Activated CD8-positive, alpha-beta memory T cell treated with anti-CD3 and anti-CD28 coated beads, Interleukin-2, amount 10 ng/mL, durations not matched to agents 7 days and 5 days (primary cell): ENCODE results near the gene ROR2. TPM values are rescaled to one million over a fixed set of nuclear protein-coding genes. Genes with fewer than 3 reads are reported as not detected.
"Not testable (repeated sequence)": the region's sequence is repeated elsewhere in the genome, so short reads cannot be mapped to it uniquely, and the experiment has no call there.

Experiments used
- ATAC-seq: fragments of 150-1000 bp; cut with Tn5 transposase; one replicate; pipeline ENCODE4 v1.10.0; 2021; ENCODE audit warnings: moderate library complexity
- CTCF ChIA-PET: fragments of 350-600 bp; sonication (Branson Sonifier 250); formaldehyde crosslinking; loops from one replicate; lab custom pipeline; 2021; ENCODE audit warnings: antibody characterized with exemption; lab: Charles Lee
- DNase-seq: peaks from one replicate; pipeline ENCODE4 v3.0.0-alpha.2; 2020
- H3K27ac Mint-ChIP-seq: one replicate; pipeline ENCODE4 v1.8.0; 2021; ENCODE audit warnings: mild to moderate bottlenecking, mixed read lengths
- H3K27me3 Mint-ChIP-seq: one replicate; pipeline ENCODE4 v1.8.0; 2021; ENCODE audit warnings: mixed read lengths
- H3K36me3 Mint-ChIP-seq: one replicate; pipeline ENCODE4 v1.8.0; 2021; ENCODE audit warnings: mild to moderate bottlenecking, mixed read lengths
- H3K4me1 Mint-ChIP-seq: one replicate; pipeline ENCODE4 v1.8.0; 2021; ENCODE audit warnings: mixed read lengths
- H3K4me3 Mint-ChIP-seq: one replicate; pipeline ENCODE4 v1.8.0; 2021; ENCODE audit warnings: mild to moderate bottlenecking, moderate library complexity, mixed read lengths
- H3K9me3 Mint-ChIP-seq: one replicate; pipeline ENCODE4 v1.8.0; 2022; ENCODE audit warnings: low read depth, mixed read lengths
- microRNA-seq: library from miRNA; unstranded; fragments of <30 nt; microRNA quantifications from one replicate; pipeline ENCODE4 v1.2.0, GENCODE V29; 2022
- total RNA-seq, 2 experiments: library from RNA; stranded (reverse); gene quantifications; one replicate each; pipeline ENCODE4 v1.2.3, GENCODE V29; 2021

Gene ROR2
- total RNA-seq, 2 experiments from 2014 or later: 3.0 to 3.2 TPM

DNA sequence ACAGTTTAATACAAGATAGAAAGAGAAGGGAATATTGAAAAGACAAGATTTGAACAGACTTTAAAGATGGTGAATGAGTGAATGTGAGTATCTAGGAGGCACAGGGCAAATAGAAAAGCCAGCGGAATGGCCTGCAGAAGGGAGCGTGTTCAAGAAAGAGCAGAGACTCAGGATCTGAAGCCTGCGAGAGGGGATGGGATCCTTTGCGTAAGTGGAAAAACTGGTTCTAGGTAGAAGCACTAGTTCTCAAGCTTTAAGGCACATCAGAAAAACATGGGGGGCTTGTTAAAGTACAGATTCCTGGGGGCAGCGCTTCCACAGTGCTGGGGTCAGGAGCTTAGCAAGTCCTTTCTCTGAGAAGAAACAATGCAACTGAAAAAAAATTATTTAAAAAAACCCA is 431.6 kb downstream of the ROR2 start:
- DNase-seq: no peak
- Mint-ChIP-seq H3K4me1 (peaks cover 13% of the 10 kb centered on the region), H3K4me3 (no peak overlapping the region), H3K36me3 (peaks cover 1% of the 10 kb centered on the region), H3K9me3 (no peaks in the 10 kb centered on the region), H3K27ac (no peak overlapping the region), H3K27me3 (peaks cover 56% of the 10 kb centered on the region)
- CTCF ChIA-PET: no interaction called here
- ATAC-seq: no peak

DNA sequence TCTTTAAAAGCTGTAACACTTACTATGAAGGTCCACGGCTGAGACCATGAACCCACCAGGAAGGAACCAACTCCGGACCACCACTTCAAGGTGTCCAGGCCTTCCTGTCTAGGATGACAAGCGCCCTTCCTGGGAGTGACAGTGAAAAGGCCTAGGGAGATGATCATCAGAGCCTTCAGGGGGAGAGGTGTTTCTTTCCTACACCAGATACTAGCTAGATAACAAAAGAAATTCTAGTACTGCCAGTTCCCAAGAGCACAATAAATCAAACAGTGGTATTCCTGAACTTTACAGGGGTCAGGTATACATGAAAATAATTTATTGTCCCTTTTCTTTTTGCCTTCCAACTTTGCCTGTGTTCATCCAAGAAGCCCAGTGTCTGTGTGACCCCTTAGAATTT is 432.2 kb downstream of the ROR2 start:
- H3K4me3 Mint-ChIP-seq: no peak overlapping the region
- ATAC-seq (no peak), DNase-seq (no peak)
- peaks cover 55% of the 10 kb centered on the region for H3K27me3 Mint-ChIP-seq
- peaks cover 1% of the 10 kb centered on the region for H3K36me3 Mint-ChIP-seq
- H3K4me1 Mint-ChIP-seq: peaks cover 13% of the 10 kb centered on the region
- CTCF ChIA-PET: no interaction called here
- no peaks in the 10 kb centered on the region for H3K9me3 Mint-ChIP-seq
- H3K27ac Mint-ChIP-seq: no peak overlapping the region

DNA sequence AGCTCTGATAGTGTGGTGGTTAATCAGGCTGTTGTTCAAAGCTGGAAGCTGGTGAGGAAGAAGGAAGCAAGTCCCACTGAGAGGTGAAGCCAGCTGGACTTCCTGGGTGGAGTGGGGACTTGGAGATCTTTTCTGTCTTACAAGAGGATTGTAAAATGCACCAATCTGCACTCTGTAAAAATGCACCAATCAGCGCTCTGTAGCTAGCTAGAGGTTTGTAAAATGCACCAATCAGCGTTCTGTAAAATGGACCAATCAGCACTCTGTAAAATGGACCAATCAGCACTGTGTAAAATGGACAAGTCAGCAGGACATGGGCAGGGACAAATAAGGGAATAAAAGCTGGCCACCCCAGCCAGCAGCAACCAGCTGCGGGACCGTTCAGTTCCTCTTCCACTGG is 432.7 kb downstream of the ROR2 start:
- Mint-ChIP-seq H3K27me3 (peaks cover 53% of the 10 kb centered on the region), H3K4me1 (peaks cover 13% of the 10 kb centered on the region)
- H3K9me3 Mint-ChIP-seq, CTCF ChIA-PET, DNase-seq, H3K27ac Mint-ChIP-seq, H3K4me3 Mint-ChIP-seq, ATAC-seq, H3K36me3 Mint-ChIP-seq: not testable (repeated sequence)

DNA sequence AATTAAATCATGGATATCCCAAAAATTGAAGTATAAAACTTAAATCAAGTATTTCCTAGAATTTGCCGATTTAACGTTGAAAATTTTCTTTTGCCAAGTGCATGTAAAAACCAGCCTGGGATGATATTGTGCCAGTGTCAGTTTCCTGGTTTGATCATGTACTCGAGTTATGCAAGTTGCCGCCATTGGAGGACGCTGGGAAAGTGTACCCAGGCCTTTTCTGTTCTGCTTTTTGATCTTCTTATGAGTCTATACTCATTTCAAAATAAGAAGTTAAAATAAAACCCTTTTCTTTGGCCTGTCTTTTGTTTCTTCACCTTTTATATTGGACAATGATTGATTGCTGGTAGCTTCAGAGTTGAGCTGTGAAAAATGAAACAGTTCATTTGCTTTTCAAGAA is 433.3 kb downstream of the ROR2 start:
- H3K27me3 Mint-ChIP-seq: peaks cover 49% of the 10 kb centered on the region
- H3K4me3 Mint-ChIP-seq: no peak overlapping the region
- peaks cover 5% of the 10 kb centered on the region for H3K36me3 Mint-ChIP-seq
- H3K27ac Mint-ChIP-seq: no peak overlapping the region
- no peak for DNase-seq
- H3K9me3 Mint-ChIP-seq: peaks cover 4% of the 10 kb centered on the region
- CTCF ChIA-PET: interaction anchor here (0.7 kb wide), 1 partner anchor 570 kb away, joined by 3 read pairs; no protein-coding TSS in a partner anchor
- no peak for ATAC-seq
- peaks cover 13% of the 10 kb centered on the region for H3K4me1 Mint-ChIP-seq

DNA sequence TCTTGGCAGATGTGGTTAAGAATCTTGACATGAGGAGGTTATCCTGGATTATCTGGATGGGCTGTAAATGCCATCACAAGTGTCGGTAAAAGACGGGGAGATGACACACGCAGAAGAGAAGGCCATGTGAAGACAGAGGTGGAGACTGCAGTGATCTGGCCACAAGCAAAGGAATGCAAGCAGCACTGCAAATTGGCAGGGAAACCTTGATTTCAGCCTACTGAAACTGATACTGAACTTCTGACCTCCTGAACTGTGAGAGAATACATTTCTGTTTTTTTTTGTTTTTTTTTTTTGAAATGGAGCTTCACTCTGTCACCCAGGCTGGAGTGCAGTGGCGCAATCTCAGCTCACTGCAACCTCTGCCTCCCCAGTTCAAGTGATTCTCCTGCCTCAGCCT is 433.9 kb downstream of the ROR2 start:
- Mint-ChIP-seq H3K27ac (no peak overlapping the region), H3K4me1 (peaks cover 13% of the 10 kb centered on the region), H3K4me3 (no peak overlapping the region), H3K9me3 (peaks cover 4% of the 10 kb centered on the region), H3K27me3 (peaks cover 49% of the 10 kb centered on the region), H3K36me3 (peaks cover 5% of the 10 kb centered on the region)
- CTCF ChIA-PET: interaction anchor here (0.7 kb wide), 1 partner anchor 569 kb away, joined by 3 read pairs; no protein-coding TSS in a partner anchor
- no peak for ATAC-seq
- DNase-seq: no peak

DNA sequence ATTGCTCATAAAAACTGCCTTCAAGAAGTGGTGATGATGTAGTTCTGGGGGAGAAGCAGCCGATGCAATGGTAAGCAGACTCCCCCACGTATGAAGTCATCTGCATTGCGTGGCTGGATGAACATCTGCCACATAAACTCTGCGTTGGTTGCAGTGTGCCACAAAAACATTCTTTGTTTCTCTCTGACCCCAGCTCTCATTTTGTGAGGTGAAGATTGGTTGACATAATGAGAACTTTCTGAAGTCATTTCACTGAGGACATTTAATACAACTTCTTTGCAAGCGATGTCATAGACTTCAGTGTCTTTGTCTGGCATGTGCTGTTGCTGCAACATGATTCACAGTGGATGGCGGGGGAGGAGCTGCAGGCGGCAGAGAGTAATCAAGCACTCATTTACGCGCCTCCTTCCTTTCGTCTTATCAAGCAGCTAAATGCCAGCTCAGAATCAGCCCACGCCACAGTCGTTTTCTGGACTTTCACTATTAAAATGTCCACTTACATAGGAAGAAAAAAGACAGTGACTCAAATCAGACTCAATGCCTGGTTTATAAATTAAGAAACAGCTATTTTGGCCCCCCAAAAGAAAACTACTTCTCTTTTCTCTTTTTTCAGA is 434.8 kb downstream of the ROR2 start:
- Mint-ChIP-seq H3K9me3 (peaks cover 4% of the 10 kb centered on the region), H3K4me3 (peak overlapping the region; percentile 38), H3K27ac (no peak overlapping the region), H3K36me3 (peaks cover 5% of the 10 kb centered on the region), H3K4me1 (peaks cover 13% of the 10 kb centered on the region), H3K27me3 (peaks cover 43% of the 10 kb centered on the region)
- DNase-seq (peak; percentile 69), ATAC-seq (peak; percentile 83)
- CTCF ChIA-PET: interaction anchor here (1.7 to 1.9 kb wide), 2 partner anchors 9 to 600 kb away, joined by 5 to 7 read pairs; no protein-coding TSS in a partner anchor

Small RNA genes lying within 50 kb of the gene (microRNA-seq; reads per million reads assigned to microRNA genes)
- gene MIR3910-1 (not detected), gene MIR3910-2 (not detected)

Other genes with a start within 250 kb of the ROR2 start
- 10 to 100 TPM; 61.8 to 62.4 TPM for gene SPTLC1, start 165.2 kb upstream of the ROR2 start, total RNA-seq